Heart left ventricle (tissue), 16 donors: ENCODE measurements around the gene CCNL2. TPM values are rescaled to one million over a fixed set of nuclear protein-coding genes. Genes with fewer than 3 reads are reported as not detected.

Experiments
- ATAC-seq, 4 donors: fragments of 200-7000 bp; cut with Tn5 transposase; one replicate each; pipeline ENCODE4 v1.9.1; 2020 to 2022; ENCODE audit warnings: moderate library complexity in 4 of 4, mild to moderate bottlenecking in 3 of 4, moderate number of reproducible peaks in 1 of 4
- DNase-seq, 5 donors: peaks; one replicate each; pipeline ENCODE4 v3.0.0-alpha.2; 2020
- H3K27ac ChIP-seq, 12 donors: fragments of 200-600 bp; sonication (generic) in 4 of 12; one replicate each; pipeline versions ENCODE4 v1.5.0 to v1.8.0; 2016 to 2022; ENCODE audit warnings: mild to moderate bottlenecking in 2 of 12
- H3K27me3 ChIP-seq, 9 donors: fragments of 200-600 bp; sonication (generic) in 2 of 9; one replicate each; pipeline versions ENCODE4 v1.5.1 to v1.8.0; 2016 to 2022; ENCODE audit warnings: mild to moderate bottlenecking in 3 of 9
- H3K36me3 ChIP-seq, 9 donors: fragments of 200-600 bp; sonication (generic) in 2 of 9; one replicate each; pipeline versions ENCODE4 v1.5.0 to v1.8.0; 2018 to 2022; ENCODE audit warnings: mild to moderate bottlenecking in 2 of 9
- H3K4me1 ChIP-seq, 12 donors: fragments of 200-600 bp; sonication (generic) in 4 of 12; one replicate each; pipeline versions ENCODE4 v1.5.0 to v1.8.0; 2016 to 2022; ENCODE audit warnings: mild to moderate bottlenecking in 3 of 12
- H3K4me3 ChIP-seq, 12 donors: fragments of 200-600 bp; sonication (generic) in 4 of 12; one replicate each; pipeline versions ENCODE4 v1.5.0 to v1.8.0; 2017 to 2022; ENCODE audit warnings: mild to moderate bottlenecking in 9 of 12, moderate library complexity in 4 of 12
- H3K9me3 ChIP-seq, 12 donors: fragments of 200-600 bp; sonication (generic) in 4 of 12; one replicate each; pipeline versions ENCODE4 v1.5.0 to v1.8.0; 2016 to 2022; ENCODE audit warnings: mild to moderate bottlenecking in 1 of 12
- POLR2A ChIP-seq, 2 donors: fragments of 450-650 bp; IDR thresholded peaks; one replicate each; pipeline ENCODE4 v1.6.1; 2017; ENCODE audit warnings: antibody characterized with exemption in 2 of 2, mild to moderate bottlenecking in 2 of 2, moderate library complexity in 2 of 2
- WGBS, 4 donors: extraction: QIAGEN DNeasy Blood & Tissue Kit in 2 of 4; methylation state at CpG; one replicate each; pipeline versions ENCODE4 v1.1.5 to v1.1.7; 2013 to 2018; 5-methylcytosine and 5-hydroxymethylcytosine counted together
- intact Hi-C, 10 donors: fragments of 100-400 bp; cut with DNase I; formaldehyde crosslinking; loops; one replicate each; pipeline versions ENCODE4 v1.11.1 to v1.14.2; 2022
- polyA plus RNA-seq, 2 donors: library from polyadenylated mRNA; stranded (reverse); fragments of 200-250 nt; gene quantifications; one replicate each; pipeline ENCODE4 v1.2.3, GENCODE V29; 2013
- total RNA-seq, 9 donors: library from RNA; depleted of rRNA in 2 of 9; stranded (reverse); fragments of >200 nt in 2 of 9; fragmentation: NEBNext Ultra II Directional in 3 of 9; extraction: Animal tissue kit (Norgen Biotek cat#: 25700) in 3 of 9; gene quantifications; one replicate each; pipeline versions ENCODE4 v1.1.0 to v1.2.4, GENCODE V29; 2016 to 2023
- TF ChIP-seq, protein P1 (sequence below), 12 donors: fragments of 200-600 bp; sonication (generic) in 4 of 12; IDR thresholded peaks; one replicate each; pipeline versions ENCODE4 v1.5.0 to v1.8.0; 2018 to 2022; ENCODE audit warnings: antibody characterized with exemption in 12 of 12, mild to moderate bottlenecking in 5 of 12
- donor health status: ischemic (EF 13 %, LVEDD 7.1; RV severe dilation, severe dysfunction).
- donor health status: healthy with polysubstance abuse.
- donor health status: DM: no; HTN: yes; CAD: no.
- donor health status: DM: no; HTN: no; CAD: no.
- donor health status: ischemic (EF 25% LVEDD 6.9; RV normal size, moderate dysfunction).
- donor health status: ischemic (EF 25% LVEDD 5.7; RV mildly dilated, moderate dysfunction).
- donor health status: healthy.
- donor health status: DM: yes; HTN: yes; CAD: no.
- donor health status: ischemic (EF 35%, LVEDD 5.7; RV mildly dilated, moderate dysfunction).
- donor health status: nonischemic (EF 11% LVEDD 7.7; RV severe dilation, severe dysfunction).
- donor health status: DM: yes; HTN: yes; CAD: no.
- donor health status: PGD.
- donor health status: ischemic (EF 29% LVEDD 5.4; RV normal size, mild dysfunction).
- donor health status: nonischemic (EF 23%, LVEDD 6.1; RV moderate dilation, normal function).

Gene CCNL2
- total and polyA plus RNA-seq, 11 donors: 35.4 to 87.8 (median 50.7) TPM

GRCh38 chr1:1361233-1361981 is 37.7 kb downstream of the CCNL2 start:
- no peak for ATAC-seq

DNA sequence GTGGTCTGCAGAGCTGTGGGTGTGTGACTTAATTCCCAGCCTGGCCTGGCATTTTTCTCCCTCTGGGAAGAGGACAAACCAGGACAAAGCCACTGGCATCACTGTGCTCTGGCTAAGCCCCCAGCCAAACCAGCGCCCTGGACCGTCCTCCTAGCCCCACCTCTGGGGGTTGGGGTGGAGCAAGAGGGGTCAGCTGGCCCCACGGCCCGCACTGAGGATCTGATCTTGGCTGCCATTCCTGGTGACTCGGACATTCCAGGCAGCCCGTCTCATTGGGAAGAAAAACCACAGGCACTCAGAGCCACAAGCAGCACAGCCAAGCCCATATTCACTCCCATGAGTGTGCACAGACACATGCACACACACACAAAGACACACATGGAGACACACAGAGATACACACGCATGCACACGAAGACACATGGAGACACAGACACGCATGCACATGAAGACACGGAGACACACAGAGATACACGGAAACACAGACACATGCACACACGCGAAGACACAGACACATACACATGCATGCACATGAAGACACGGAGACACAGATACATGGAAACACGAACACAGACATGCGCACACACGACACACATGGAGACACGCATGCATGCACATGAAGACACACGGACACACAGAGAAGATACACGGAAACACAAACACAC is 38.5 kb downstream of the CCNL2 start:
- intact Hi-C loops: loop anchor here in 1 of 10 donors (10.0 kb wide), 1 partner anchor 326 kb away; no protein-coding TSS in a partner anchor
- peak in 1 of 2 donors; percentile 11 for TF ChIP-seq POLR2A (IDR thresholded peaks at IDR 0.05)
- TF ChIP-seq, protein P1, sequence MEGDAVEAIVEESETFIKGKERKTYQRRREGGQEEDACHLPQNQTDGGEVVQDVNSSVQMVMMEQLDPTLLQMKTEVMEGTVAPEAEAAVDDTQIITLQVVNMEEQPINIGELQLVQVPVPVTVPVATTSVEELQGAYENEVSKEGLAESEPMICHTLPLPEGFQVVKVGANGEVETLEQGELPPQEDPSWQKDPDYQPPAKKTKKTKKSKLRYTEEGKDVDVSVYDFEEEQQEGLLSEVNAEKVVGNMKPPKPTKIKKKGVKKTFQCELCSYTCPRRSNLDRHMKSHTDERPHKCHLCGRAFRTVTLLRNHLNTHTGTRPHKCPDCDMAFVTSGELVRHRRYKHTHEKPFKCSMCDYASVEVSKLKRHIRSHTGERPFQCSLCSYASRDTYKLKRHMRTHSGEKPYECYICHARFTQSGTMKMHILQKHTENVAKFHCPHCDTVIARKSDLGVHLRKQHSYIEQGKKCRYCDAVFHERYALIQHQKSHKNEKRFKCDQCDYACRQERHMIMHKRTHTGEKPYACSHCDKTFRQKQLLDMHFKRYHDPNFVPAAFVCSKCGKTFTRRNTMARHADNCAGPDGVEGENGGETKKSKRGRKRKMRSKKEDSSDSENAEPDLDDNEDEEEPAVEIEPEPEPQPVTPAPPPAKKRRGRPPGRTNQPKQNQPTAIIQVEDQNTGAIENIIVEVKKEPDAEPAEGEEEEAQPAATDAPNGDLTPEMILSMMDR (IDR thresholded peaks at IDR 0.05): no peak
- 69 to 75% (median 73%) methylated on average over 17 to 20 of the region's 20 CpGs for WGBS, 4 donors
- H3K9me3 ChIP-seq: no peaks in the 10 kb centered on the region
- ATAC-seq: peak; percentile 30 to 69 (median 60)
- H3K27me3 ChIP-seq: peaks cover 0 to 26% (median 4%) of the 10 kb centered on the region in 9 donors
- H3K4me3 ChIP-seq: no peak overlapping the region
- H3K36me3 ChIP-seq: no peaks in the 10 kb centered on the region
- H3K4me1 ChIP-seq: peaks cover 0 to 33% (median 7%) of the 10 kb centered on the region in 12 donors
- H3K27ac ChIP-seq: peak overlapping the region; percentile 53 to 91 (median 82)
- DNase-seq: peak; percentile 72 to 87 (median 80)

More at GRCh38 chr1:1361233-1361981, 37.7 kb downstream of the CCNL2 start:
- Histone ChIP-seq H3K36me3 (no peaks in the 10 kb centered on the region), H3K4me1 (peaks cover 0 to 33% (median 7%) of the 10 kb centered on the region in 12 donors), H3K27ac (peak overlapping the region in 9 of 12 donors; percentile 28 to 91 (median 78)), H3K27me3 (peaks cover 0 to 26% (median 4%) of the 10 kb centered on the region in 9 donors), H3K4me3 (peak overlapping the region in 3 of 12 donors; percentile 3 to 19 (median 10)), H3K9me3 (no peaks in the 10 kb centered on the region)
- 75 to 80% (median 77%) methylated on average over 28 to 35 of the region's 35 CpGs for WGBS, 4 donors
- DNase-seq: peak in 2 of 5 donors; percentile 30 to 56
- TF ChIP-seq, protein P1 (IDR thresholded peaks at IDR 0.05): no peak
- TF ChIP-seq POLR2A (IDR thresholded peaks at IDR 0.05): no peak
- intact Hi-C loops: loop anchor here in 1 of 10 donors (10.0 kb wide), 1 partner anchor 327 kb away; no protein-coding TSS in a partner anchor

- DNase-seq (peak; percentile 67 to 79 (median 75)), ATAC-seq (peak; percentile 35 to 62 (median 50))
- Histone ChIP-seq H3K36me3 (no peaks in the 10 kb centered on the region), H3K27me3 (peaks cover 0 to 33% (median 8%) of the 10 kb centered on the region in 9 donors), H3K4me3 (peak overlapping the region in 5 of 12 donors; percentile 34 to 81 (median 66)), H3K27ac (peak overlapping the region; percentile 53 to 91 (median 82)), H3K4me1 (peaks cover 0 to 39% (median 12%) of the 10 kb centered on the region in 12 donors), H3K9me3 (no peaks in the 10 kb centered on the region)
- WGBS, 4 donors: 66 to 71% (median 68%) methylated on average over 27 to 28 of the region's 28 CpGs
- no peak for TF ChIP-seq POLR2A (IDR thresholded peaks at IDR 0.05)
- TF ChIP-seq, protein P1 (IDR thresholded peaks at IDR 0.05): no peak
- intact Hi-C loops: loop anchor here in 1 of 10 donors (10.0 kb wide), 1 partner anchor 325 kb away; no protein-coding TSS in a partner anchor
These were observed 39.3 kb downstream of the CCNL2 start for GRCh38 chr1:1359664-1360468.
